Muscle of leg (tissue), 11 donors: ENCODE data around the gene ADAMTS18. TPM values are rescaled to one million over a fixed set of nuclear protein-coding genes. Genes with fewer than 3 reads are reported as not detected.

ENCODE experiments used
- DNase-seq: peaks from one replicate; pipeline ENCODE4 v3.0.0; 2013
- H3K27ac ChIP-seq: one replicate; pipeline ENCODE4 v1.5.1; 2013; ENCODE audit warnings: mild to moderate bottlenecking, low read length, control low read depth
- H3K27me3 ChIP-seq: one replicate; pipeline ENCODE4 v1.6.1; 2013; ENCODE audit warnings: low read length; ENCODE audit not compliant: control insufficient read depth, insufficient read depth
- H3K36me3 ChIP-seq: one replicate; pipeline ENCODE4 v1.6.1; 2013; ENCODE audit warnings: low read length; ENCODE audit not compliant: control insufficient read depth, insufficient read depth
- H3K4me1 ChIP-seq: one replicate; pipeline ENCODE4 v1.6.1; 2013; ENCODE audit warnings: low read length; ENCODE audit not compliant: control insufficient read depth, insufficient read depth
- H3K4me3 ChIP-seq: one replicate; pipeline ENCODE4 v1.5.1; 2013; ENCODE audit warnings: low read length, control low read depth
- H3K9me3 ChIP-seq: replicated peaks from 2 replicates; pipeline ENCODE4 v1.6.1; 2013; ENCODE audit warnings: low read depth, low read length; ENCODE audit not compliant: control insufficient read depth
- WGBS: methylation state at CpG from one replicate; pipeline ENCODE4 v1.1.5; 2013; ENCODE audit warnings: missing lambda C conversion rate; ENCODE audit not compliant: insufficient coverage; 5-methylcytosine and 5-hydroxymethylcytosine counted together
- polyA plus RNA-seq, 8 donors: library from polyadenylated mRNA; unstranded; fragments of 120-200 nt; gene quantifications; one replicate each; pipeline versions ENCODE4 v1.2.1 to v1.2.3, GENCODE V29; 2013; ENCODE audit warnings: inconsistent platforms in 1 of 8, low replicate concordance in 1 of 8; ENCODE audit not compliant: insufficient read length in 8 of 8, insufficient read depth in 1 of 8
- total RNA-seq: library from RNA; stranded (reverse); fragments of 120-200 nt; gene quantifications from one replicate; pipeline ENCODE4 v1.2.4, GENCODE V29; 2013

The ADAMTS18 gene
- total and polyA plus RNA-seq, 9 donors = 0.24 to 1.5 (median 0.91) TPM

DNA sequence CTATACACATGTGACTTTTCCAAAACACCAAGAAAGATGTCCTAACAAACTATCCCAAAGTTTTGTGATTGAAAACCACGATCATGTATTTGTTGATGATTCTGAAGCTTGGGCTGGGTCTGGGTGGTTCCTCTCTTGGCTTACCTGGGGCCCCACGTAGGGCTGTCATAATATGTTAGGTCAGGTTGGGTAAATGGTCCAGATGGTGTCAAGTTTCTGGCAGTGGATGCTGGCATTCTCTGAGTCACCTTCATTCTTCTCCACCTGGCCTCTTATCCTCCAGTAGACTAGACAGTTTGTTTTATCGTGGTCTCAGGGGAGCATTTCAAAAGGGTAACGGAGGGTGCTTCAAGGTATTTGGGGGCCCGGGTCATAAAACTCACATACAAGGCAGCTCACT lies 196.2 kb downstream of the ADAMTS18 start:
- H3K27ac ChIP-seq = no peak overlapping the region
- no peak overlapping the region for H3K4me3 ChIP-seq
- no peaks in the 10 kb centered on the region for H3K9me3 ChIP-seq
- no peak for DNase-seq
- peaks cover 3% of the 10 kb centered on the region for H3K4me1 ChIP-seq
- 100% methylated on average over 1 of the region's 5 CpGs for whole genome bisulfite sequencing
- H3K27me3 ChIP-seq = peaks cover 8% of the 10 kb centered on the region
- H3K36me3 ChIP-seq = no peaks in the 10 kb centered on the region

DNA sequence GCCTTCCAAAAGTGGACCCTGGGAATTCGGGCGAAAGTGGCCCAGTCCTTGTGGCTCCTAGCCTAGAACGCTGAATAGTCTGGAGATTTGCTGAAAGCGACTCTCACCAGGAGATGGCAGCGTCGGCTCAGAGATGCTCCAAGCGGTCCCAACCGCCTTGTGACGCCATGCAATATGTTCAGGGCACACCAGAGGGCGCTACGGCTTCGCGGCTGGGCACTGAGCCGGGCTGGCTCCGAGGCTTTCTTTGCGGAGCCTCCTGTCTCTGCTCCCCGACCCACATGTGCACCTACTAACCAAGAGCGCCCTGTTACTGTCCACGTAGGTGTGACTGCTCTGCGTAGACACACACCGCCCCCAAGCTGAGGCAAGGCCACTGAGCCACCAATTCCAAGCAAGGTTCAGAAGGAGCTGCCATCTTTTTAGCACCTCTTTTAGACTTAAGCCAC lies 198.7 kb downstream of the ADAMTS18 start:
- Histone ChIP-seq H3K27ac (no peak overlapping the region), H3K4me3 (peak overlapping the region; percentile 11), H3K27me3 (peaks cover 8% of the 10 kb centered on the region), H3K4me1 (peaks cover 3% of the 10 kb centered on the region), H3K36me3 (no peaks in the 10 kb centered on the region), H3K9me3 (no peaks in the 10 kb centered on the region)
- WGBS = 1% methylated on average over 16 of the region's 21 CpGs
- peak; percentile 86 for DNase-seq

DNA sequence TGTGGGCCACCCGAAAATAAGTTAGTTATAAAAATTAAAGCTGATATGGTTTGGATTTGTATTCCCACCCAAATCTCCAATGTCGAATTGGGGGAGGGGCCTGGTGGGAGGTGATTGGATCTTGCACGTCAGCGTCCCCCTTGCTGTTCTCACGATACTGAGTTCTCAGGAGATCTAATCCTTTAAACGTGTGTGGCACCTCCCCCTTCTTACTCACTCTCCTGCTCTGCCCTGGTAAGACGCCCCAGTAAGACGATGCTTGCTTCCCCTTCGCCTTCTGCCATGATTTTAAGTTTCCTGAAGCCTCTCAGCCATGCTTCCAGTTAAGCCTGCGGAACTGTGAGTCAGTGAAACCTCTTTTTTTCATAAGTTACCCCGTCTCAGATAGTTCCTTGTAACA lies 200.2 kb downstream of the ADAMTS18 start:
- no peak for DNase-seq
- H3K9me3 ChIP-seq = no peaks in the 10 kb centered on the region
- H3K36me3 ChIP-seq = no peaks in the 10 kb centered on the region
- H3K4me1 ChIP-seq = peaks cover 3% of the 10 kb centered on the region
- H3K27ac ChIP-seq = no peak overlapping the region
- whole genome bisulfite sequencing = 14% methylated on average over 7 of the region's 11 CpGs
- no peak overlapping the region for H3K4me3 ChIP-seq
- H3K27me3 ChIP-seq = peaks cover 8% of the 10 kb centered on the region

DNA sequence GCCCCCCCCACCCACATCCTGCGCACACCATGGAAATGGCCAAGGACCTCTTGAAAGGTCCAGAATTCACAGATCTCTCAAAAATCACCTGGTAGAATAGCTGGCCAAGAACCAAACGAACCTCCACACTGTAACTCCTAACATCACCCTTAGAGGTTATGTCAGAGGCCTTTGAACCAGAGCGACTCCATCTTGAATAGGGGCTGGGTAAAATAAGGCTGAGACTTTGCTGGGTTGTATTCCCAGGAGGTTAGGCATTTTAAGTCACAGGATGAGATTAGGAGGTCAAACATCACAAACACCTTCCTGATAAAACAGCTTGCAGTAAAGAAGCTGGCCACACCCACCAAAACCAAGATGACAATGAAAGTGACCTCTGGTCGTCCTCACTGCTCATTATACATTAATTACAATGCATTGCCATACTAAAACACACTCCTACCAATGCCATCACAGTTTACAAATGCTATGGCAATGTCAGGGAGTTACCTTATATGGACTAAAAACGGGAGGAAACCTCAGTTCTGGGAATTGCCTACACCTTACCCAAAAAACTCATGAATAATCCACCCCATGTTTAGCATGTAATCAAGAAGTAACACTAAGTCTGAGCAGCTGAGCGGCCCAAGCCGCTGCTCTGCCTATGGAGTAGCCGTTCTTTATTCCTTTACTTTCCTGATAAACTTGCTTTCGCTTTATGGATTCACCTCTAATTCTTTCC lies 200.9 kb downstream of the ADAMTS18 start:
- Histone ChIP-seq H3K9me3 (no peaks in the 10 kb centered on the region), H3K4me3 (no peak overlapping the region), H3K27ac (no peak overlapping the region), H3K4me1 (peaks cover 3% of the 10 kb centered on the region), H3K27me3 (peaks cover 8% of the 10 kb centered on the region), H3K36me3 (no peaks in the 10 kb centered on the region)
- 77% methylated on average over 5 of the region's 9 CpGs for WGBS
- DNase-seq = no peak

Other genes with a start within 250 kb of the ADAMTS18 start
- gene MON1B, start 243.8 kb downstream of the ADAMTS18 start, total RNA-seq = 3.9 TPM
- gene MON1B, start 243.8 kb downstream of the ADAMTS18 start, polyA plus RNA-seq = 10 to 100 TPM; 10.5 to 17.1 (median 14.1) TPM
- gene SYCE1L, start 235.6 kb downstream of the ADAMTS18 start, total RNA-seq = 13.2 TPM
- 1 to 10 TPM; 4.0 to 9.1 (median 6.7) TPM for gene SYCE1L, start 235.6 kb downstream of the ADAMTS18 start, polyA plus RNA-seq